Stimulated activated CD8-positive, alpha-beta memory T cell treated with anti-CD3 and anti-CD28 coated beads, Interleukin-15, amount 100 ng/mL, for 24 hours (primary cell): Measurements from ENCODE around the gene SPIC.
A peak's percentile ranks its signal among the peaks of the same experiment; 100 is the strongest.
"Not testable (repeated sequence)": the region's sequence is repeated elsewhere in the genome, so short reads cannot be mapped to it uniquely, and the experiment has no call there.

ENCODE experiments used
- DNase-seq: peaks from one replicate; pipeline ENCODE4 v3.0.0-alpha.2; 2020; ENCODE audit warnings: low read depth

SPIC gene

GRCh38 chr12:101474711-101475386 is at the start of gene SPIC:
Gene SPIC (plus strand): TSS chr12:101475336. CDS start chr12:101476905, 1,569 bp downstream.
- DNase-seq, result no peak

DNA sequence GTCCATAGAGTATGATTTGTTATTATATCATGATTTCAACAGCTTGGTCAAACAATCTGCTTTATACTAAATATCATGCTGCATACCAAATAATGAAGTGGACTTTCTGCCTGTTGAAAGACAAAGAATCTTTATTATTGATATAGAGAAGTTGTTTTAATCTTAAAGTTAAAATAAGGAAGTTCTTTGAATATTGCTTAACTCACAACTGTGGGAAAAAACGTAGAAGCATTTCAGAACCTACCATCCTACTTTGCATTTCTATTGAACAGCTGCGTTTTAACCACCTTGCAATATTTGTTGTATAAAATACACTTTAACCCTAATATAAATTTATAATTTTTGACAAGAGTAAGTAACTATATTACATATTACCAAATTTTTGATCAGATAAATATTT is 44.7 kb upstream of the SPIC start:
- no peak for DNase-seq

DNA sequence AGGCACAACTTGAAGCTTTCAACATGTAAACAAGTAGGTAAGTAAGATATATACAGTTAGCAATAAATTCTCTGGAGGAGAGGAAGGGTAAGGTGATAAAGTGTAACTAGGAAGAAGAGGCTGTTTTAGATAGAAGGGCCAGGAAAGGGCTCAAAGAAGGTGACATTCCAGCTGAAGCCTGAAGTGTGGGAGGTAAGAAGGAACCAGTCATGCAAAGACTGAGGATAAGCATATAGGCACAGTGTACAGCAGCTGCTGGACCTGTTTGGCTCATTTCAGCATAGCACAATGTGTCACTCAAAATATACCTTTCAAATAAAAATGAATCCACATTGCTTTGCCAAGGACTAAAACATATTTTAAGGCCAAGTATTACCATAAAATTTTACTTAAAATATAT is 39.0 kb upstream of the SPIC start:
- DNase-seq, result no peak

- DNase-seq, result no peak
Measured at GRCh38 chr12:101439236-101439635, 35.9 kb upstream of the SPIC start.

- DNase-seq, result no peak
Measured at GRCh38 chr12:101441461-101442224, 33.5 kb upstream of the SPIC start.

- DNase-seq, result peak; percentile 3
Measured at GRCh38 chr12:101455685-101456084, 19.5 kb upstream of the SPIC start.

DNA sequence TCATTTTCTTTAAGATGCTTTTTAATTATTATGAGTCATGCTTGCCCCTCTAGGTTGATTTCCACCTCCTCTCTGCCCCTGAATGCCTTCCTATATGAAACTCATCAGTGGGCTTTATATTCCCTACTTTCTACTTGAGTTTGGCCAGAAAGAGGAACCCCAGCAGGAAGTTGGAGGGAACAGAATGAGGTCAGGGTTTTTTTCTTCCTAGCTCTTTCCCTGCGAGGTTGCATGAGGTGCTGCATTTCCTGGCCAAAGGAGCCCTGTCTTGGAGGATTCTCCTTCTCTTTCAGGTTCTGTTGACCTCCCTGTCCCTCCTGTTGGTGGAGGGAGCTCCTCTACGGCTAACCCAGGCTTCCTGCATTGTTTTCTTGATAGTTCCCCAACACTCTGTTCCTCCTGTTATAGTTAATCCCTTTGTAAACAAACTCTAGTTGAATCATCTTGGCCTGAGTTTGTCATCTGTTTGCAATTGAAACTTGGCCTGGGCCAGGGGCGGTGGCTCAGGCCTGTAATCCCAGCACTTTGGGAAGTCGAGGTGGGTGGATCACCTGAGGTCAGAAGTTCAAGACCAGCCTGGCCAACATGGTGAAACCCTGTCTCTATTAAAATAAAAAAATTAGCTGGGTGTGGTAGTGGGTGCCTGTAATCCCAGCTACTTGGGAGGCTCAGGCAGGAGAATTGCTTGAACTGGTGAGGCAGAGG is 15.3 kb upstream of the SPIC start:
- DNase-seq, result no peak

DNA sequence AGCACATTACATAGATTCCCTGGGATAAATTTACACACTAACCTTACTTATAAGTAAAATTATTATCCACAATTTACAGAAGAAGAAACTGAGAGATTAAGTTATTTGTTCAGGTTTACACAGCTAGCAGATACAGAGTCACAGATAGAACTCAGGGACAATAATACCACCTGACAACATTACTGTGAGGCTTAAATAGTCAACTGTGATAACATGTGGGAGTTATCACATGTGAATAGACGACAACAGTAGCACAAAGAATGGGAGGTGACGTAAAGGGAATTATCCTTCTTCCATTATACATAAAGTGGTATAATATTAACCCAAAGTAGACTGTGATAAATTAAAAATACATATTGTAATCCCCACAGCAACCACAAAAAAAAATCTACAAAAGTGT is 6.2 kb upstream of the SPIC start:
- no peak for DNase-seq

DNA sequence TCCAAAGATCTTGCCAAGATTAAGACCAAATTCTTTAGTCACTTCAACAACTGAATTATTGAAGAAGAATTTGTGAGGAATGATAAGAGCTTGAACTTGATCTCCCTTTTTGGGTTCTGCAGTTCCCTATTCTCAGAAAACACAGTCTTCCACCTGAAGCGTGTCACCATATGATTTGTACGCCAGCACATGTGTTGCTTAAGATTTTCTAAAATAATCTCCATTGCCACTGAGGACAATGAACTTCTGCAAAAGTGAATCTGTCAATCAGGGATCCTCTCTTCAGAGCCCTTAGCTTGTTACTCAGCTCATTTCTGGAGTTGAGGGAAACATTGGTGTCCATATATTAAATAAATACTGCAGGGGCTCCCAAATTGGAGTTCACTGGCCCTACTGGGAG is 4.2 kb upstream of the SPIC start:
- no peak for DNase-seq

- DNase-seq, result not testable (repeated sequence)
Measured at GRCh38 chr12:101471878-101472277, 3.3 kb upstream of the SPIC start.

- no peak for DNase-seq
Measured at GRCh38 chr12:101474248-101474647, 888 bp upstream of the SPIC start.

DNA sequence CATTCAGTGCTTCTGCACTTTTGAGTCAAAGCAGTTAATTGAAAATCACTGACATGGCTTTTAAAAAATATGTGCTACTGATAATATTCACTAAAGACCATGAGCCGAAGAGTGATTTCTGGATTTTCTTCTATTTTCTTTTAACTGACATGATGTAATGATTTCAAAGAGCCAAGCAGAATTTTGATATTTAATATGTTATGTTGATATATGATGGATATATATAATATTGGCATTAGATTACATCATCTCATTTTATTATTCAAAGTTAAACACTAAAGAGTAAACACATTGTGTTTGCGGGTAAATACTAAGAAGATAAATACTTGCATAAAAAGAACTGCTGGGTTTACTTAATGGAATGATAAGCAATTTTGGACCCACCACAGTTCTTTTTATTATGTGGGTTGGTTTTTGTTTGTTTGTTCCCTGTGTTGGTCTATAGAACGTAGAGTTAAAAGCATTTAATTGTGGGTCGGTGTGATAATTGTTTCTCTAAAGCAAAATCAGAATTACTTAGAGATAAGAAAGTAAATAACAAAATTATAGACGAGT is 692 bp downstream of the SPIC start:
- no peak for DNase-seq

DNA sequence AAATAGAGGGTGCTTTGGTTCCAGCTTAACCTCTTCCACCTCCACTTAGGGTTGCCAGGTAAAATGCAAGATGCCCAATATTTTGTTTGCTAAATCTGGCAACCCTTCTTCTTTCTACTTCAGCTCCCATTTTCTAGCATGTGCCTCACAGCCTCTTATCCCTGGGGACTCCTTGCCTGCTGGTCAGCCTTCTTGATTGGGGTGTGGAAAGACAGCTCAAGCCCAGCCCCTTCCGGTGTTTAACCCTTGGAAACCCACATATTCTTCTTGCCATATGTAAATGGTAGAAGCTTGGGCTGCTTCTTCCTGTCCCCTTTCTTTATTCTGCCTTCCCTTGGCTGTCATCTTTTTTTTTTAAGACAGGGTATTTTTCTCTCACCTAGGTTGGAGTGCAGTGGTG is 5.7 kb downstream of the SPIC start:
- DNase-seq, result no peak

- DNase-seq, result no peak
Measured at GRCh38 chr12:101485021-101485420, 9.9 kb downstream of the SPIC start.

DNA sequence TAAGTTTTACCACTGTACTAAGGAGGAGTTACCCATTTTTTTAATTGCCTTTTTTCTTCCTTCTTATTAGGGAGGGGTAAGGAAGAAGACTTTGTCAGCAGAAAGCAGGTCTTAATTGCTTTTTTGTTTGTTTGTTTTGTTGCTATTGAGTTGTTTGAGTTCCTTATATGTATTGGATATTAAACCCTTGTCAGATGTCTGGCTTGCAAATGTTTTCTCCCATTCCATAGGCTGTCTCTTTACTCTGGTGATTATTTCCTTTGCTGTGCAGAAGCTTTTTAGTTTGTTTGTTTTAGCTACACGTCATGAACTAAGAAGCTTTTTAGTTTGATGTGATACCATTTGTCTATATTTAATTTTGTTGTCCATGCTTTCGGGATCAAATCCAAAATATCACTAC is 13.3 kb downstream of the SPIC start:
- DNase-seq, result no peak

DNA sequence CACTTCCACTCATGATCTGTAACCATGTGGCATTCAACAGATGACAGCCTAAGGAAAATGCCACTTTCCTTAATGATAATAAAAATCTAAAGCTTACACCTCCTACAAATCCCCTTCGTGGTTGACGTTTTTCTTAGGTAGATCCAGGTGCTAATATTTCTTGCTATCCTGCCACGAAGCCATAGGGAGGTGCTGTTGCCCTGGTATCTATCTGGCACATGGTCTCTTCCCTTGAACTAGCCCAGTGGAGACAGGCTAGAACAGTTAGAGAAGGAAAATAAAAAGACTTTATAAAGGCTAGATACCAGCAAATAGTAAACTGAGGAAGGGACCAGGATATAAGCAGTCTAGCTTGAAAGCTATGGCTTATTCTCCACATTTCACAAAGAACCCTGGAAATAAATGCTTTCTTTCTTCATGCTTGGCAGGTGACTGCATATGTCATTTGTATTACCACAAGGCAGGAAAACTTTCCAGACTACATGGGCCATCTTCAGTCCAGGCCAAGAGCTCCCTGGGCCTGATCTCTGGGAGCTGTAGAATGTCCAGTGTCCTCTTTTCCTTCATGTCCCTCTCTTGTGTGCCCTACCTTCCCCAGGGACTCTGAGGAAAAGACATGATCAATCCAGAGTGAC is 15.3 kb downstream of the SPIC start:
- no peak for DNase-seq

GRCh38 chr12:101491329-101491728 is 16.2 kb downstream of the SPIC start:
- DNase-seq, result no peak

DNA sequence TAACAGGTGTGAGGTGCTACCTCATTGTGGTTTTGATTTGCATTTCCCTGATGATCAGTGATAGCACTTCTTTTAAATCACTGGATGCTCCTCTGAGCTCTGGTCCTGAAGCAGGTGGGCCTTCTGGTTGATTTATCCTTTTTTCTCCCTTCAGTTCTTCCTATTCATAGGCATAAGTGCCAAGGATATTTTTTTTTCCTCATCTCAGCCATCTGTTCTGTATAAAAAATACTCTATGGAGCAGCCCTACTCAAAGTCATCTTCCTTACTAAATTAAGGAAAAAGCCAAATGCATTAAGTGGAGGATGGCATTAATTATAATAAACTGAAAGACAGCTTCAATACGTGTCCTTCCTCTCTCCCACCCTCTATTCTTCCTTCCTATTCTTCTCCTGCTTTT is 18.4 kb downstream of the SPIC start:
- no peak for DNase-seq

DNA sequence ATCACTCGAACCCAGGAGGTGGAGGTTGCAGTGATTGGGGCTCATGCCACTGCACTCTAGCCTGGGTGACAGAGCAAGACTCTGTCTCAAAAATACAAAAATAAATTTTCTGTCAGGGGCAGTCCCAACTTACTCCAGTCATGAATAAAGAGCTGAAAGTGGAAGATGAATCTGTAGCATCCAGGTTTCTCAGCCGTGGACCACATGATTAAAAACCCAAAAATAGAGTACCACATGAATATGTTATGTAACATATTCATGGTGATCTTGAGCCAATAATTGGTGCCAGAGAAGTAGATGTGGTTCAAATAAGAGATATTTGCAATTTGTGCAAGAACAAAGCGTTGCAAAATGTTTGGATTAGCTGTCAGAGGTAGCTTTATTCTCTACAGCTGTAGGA is 23.1 kb downstream of the SPIC start:
- DNase-seq, result no peak

GRCh38 chr12:101501410-101501995 is 26.4 kb downstream of the SPIC start:
- no peak for DNase-seq

- no peak for DNase-seq
Measured at GRCh38 chr12:101521136-101521535, 46.0 kb downstream of the SPIC start.

GRCh38 chr12:101527682-101528081 is 52.5 kb downstream of the SPIC start:
- no peak for DNase-seq
